HUES48 (cell line): ENCODE measurements around the gene SLC6A8.
"Not testable (repeated sequence)": the region's sequence is repeated elsewhere in the genome, so short reads cannot be mapped to it uniquely, and the experiment has no call there.

Experiments used
- H3K27ac ChIP-seq: one replicate; pipeline ENCODE4 v1.7.0; 2013; ENCODE audit warnings: low read depth, low read length, inconsistent platforms
- H3K27me3 ChIP-seq: 2 replicates; pipeline ENCODE4 v1.6.1; 2013; ENCODE audit warnings: mild to moderate bottlenecking, low read length; ENCODE audit not compliant: control insufficient read depth, insufficient read depth
- H3K36me3 ChIP-seq: 2 replicates; pipeline ENCODE4 v1.6.1; 2013; ENCODE audit warnings: low read length; ENCODE audit not compliant: control insufficient read depth, insufficient read depth
- H3K4me1 ChIP-seq: 2 replicates; pipeline ENCODE4 v1.6.1; 2013; ENCODE audit warnings: mild to moderate bottlenecking, low read length; ENCODE audit not compliant: control insufficient read depth, insufficient read depth
- H3K4me3 ChIP-seq: 2 replicates; pipeline ENCODE4 v1.5.1; 2013; ENCODE audit warnings: mild to moderate bottlenecking, low read depth, low read length
- H3K9ac ChIP-seq: 2 replicates; pipeline ENCODE4 v1.6.1; 2013; ENCODE audit warnings: mild to moderate bottlenecking, low read depth, low read length, moderate library complexity
- H3K9me3 ChIP-seq: 2 replicates; pipeline ENCODE4 v1.6.1; 2013; ENCODE audit warnings: low read length; ENCODE audit not compliant: control insufficient read depth, insufficient read depth

SLC6A8 gene

DNA sequence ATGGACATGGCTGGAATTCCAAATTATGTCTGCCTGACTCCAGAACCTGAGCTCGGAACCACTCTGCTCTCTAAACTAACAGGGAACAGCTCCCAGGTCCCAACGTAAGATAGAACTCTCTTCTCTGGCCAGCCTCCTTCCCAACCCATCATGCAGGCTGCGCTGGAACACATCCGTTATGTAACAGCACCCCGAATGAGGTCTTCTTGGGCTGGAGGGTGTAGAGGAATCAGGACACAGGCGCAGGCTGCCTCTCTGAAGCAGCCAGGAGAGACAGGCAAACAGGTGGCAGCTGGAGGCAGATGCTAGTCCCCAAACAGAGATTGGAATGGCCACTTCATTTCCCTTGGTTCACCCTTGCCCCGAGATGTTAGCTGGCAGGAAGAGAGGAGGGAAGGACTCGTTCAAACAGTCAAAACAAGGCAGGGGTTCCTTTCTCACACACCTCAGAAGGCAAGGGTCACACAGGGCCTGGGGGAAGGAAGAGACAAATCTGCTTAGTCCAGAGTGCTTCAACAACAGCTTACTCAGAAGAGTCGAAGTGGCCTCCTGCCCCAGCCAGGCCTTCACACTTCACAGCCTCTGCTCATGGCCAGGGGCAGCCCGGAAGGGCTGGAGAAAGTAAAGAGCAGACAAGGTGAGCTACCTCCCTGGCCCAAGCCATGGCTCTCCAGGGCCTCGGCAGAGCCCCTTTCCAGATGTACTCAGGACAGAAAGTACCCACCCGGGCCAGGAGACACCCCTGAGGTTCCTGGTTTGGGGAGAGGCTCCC lies 17.1 kb downstream of the SLC6A8 start:
- not testable (repeated sequence) for H3K27me3 ChIP-seq, H3K4me1 ChIP-seq, H3K9ac ChIP-seq, H3K4me3 ChIP-seq, H3K27ac ChIP-seq
- Histone ChIP-seq H3K9me3 (peaks cover 19% of the 10 kb centered on the region), H3K36me3 (peaks cover 42% of the 10 kb centered on the region)

DNA sequence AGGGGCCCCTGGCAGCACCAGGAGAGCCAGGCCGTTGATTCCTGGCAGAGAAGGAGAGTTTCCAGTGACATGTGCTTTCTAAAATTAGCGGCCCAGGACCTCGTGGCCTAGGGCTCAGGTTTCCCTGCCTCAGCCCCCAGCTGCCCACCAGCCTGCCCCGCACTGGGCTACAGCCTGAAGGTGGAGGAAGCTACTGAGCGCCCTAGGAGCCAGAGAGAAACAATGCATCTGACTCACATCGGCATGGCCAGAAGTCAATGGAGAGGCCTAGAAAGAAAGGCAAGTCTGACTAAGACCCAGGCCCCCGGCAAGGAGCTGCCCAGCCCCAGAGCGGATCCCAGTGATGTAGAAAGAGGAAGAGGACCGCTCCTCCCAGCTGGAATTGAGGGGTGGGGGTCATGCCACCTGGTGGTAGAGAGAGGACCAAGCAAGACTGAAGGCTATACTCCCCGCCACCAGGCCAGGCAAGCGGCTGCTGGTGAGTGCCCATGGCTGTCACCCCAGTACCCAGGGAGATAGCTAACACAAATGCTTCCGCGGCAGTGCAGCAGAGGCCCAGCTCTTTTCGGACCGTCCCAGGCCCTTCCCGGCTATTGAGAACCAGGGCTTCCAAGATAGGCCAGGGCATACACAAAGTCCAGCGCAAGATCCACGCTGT lies 17.8 kb downstream of the SLC6A8 start:
- not testable (repeated sequence) for H3K27me3 ChIP-seq, H3K9ac ChIP-seq, H3K4me3 ChIP-seq, H3K4me1 ChIP-seq, H3K27ac ChIP-seq
- Histone ChIP-seq H3K9me3 (peaks cover 22% of the 10 kb centered on the region), H3K36me3 (peaks cover 41% of the 10 kb centered on the region)

DNA sequence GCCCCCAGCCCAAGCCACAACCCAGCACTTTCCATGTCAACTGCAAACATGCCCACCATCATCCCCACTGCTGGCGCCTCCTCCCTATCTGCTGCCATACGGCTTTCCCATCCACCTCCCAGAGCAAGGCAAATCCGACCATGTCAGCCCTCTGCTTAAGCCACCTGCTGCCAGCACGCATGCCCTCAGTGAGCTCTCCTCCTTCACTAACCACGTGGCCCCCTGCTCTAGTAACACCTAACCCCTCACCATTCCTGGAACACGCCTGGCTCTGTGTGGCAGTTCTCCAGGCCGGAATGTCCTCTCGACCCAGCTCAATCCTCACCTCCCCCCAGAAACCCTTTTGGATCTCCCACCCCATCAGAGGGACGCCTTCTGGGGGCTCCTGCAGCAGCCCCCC lies 19.1 kb downstream of the SLC6A8 start:
- Histone ChIP-seq H3K4me3 (no peak overlapping the region), H3K9ac (no peak overlapping the region)

DNA sequence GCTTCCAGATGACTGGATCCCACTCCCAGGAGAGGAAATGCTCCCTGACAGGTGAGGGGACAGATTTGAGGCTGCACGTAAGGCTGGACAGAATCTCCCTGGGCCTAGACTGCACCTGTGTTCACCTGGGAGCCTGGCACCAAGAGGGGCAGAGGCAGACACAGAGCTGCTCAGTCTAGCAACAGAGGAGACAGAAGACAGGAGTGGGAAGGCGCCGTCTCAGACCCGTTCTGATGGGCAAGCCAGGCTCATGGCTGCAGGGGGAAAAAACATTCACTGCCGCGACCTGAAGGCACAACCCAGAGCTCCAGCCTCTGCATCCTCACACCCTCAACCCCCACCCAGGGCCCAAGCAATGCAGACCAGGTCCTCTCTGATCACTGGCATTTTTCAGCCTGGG lies 19.7 kb downstream of the SLC6A8 start:
- no peak overlapping the region for H3K27ac ChIP-seq
- H3K36me3 ChIP-seq: peaks cover 28% of the 10 kb centered on the region

More for the DNA sequence above, 19.1 kb downstream of the SLC6A8 start:
- H3K36me3 ChIP-seq: peaks cover 34% of the 10 kb centered on the region
- H3K4me1 ChIP-seq: no peaks in the 10 kb centered on the region
- no peaks in the 10 kb centered on the region for H3K27me3 ChIP-seq
- no peak overlapping the region for H3K27ac ChIP-seq
- peaks cover 19% of the 10 kb centered on the region for H3K9me3 ChIP-seq

DNA sequence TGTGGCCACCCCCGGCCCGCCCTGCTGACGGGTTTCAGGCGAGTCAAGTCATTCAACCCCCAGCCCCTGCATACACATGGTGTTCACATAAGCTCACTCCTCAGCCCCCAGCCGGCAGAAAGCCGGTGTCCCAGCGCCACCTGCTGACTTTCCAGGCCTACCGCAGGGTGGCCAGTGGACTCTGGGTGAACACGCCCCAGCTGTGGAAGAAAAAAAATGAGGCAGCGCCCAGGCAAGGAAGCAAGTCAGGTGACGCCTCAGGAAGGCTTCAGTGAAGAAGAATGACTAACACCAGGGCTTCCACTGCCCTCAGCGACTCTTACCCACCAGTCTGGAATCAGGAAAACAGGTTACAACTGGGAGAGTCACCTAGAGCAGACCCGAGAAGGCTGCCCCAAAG lies 20.7 kb downstream of the SLC6A8 start:
- peaks cover 10% of the 10 kb centered on the region for H3K9me3 ChIP-seq
- no peak overlapping the region for H3K9ac ChIP-seq
- H3K27ac ChIP-seq: peak overlapping the region; percentile 17
- peaks cover 23% of the 10 kb centered on the region for H3K36me3 ChIP-seq
- H3K27me3 ChIP-seq: no peaks in the 10 kb centered on the region
- no peaks in the 10 kb centered on the region for H3K4me1 ChIP-seq
- H3K4me3 ChIP-seq: no peak overlapping the region

More for the DNA sequence above, 19.7 kb downstream of the SLC6A8 start:
- peaks cover 16% of the 10 kb centered on the region for H3K9me3 ChIP-seq
- H3K4me1 ChIP-seq: no peaks in the 10 kb centered on the region
- H3K4me3 ChIP-seq: no peak overlapping the region
- no peaks in the 10 kb centered on the region for H3K27me3 ChIP-seq
- no peak overlapping the region for H3K9ac ChIP-seq

DNA sequence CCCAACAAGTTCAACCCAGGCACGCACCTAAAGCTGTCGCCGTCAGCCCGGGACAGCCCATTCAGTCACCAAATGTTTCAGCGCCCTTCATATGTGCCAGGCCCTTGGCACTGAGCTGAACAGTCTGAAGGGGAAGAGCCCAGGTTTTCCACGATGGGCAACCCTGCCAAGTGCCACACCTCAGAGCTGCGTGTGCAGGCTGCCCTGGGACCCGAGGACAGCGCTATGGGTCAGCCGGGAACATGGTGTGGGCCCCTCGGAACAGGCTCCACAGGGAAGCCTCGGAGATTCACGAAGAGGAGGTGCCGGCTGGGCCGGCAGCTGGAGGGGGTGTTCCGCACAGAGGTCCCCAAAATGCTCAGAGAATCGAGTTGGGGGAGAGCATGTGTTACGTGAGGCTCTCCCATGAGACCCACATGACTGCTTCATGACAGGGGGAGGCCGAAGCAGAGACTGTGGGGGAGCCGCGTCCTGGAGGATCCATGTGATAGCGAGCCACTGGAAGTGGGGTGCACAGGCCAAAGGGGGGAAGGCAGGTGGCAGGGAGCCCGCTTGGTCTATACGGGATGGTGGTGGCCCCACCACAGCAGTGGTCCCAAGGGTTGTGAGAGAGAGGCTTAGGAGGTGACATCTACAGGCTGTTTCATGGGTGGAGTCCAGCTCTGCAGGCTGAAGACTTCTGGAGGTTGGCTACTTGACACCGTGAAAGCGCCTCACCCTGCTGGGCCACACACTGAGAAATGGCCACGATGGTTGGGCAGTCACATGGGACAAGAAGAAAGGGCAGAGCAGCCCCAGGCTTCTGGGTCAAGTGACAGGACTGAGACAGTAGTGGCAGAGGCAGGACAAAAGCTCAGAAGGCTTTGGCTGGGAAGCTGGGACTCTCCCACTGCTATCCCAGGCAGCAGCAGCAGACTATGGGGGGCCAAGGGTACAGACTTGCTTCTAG lies 22.3 kb downstream of the SLC6A8 start:
- Histone ChIP-seq H3K9ac (no peak overlapping the region), H3K4me1 (no peaks in the 10 kb centered on the region), H3K36me3 (peaks cover 23% of the 10 kb centered on the region), H3K9me3 (peaks cover 21% of the 10 kb centered on the region), H3K27me3 (no peaks in the 10 kb centered on the region), H3K27ac (no peak overlapping the region), H3K4me3 (no peak overlapping the region)

DNA sequence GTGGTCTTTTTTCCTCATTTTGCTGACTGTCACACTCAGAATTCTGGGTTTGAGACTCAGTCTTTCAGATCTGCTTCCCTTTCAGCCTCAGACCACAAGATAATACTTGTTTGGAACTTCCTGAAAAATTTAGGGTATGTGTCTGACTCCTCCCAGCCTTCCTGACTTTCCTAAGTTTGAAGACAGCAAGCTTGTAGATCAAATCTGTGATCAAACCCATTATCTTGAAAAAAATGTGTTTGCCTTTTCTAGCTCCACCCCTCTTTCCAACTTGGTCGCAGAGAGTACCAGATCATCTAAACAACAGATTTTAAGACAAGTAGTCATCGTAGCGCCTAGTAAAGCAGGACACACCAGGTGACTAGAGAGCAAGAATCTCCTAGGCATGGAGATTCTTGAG lies 26.5 kb downstream of the SLC6A8 start:
- H3K36me3 ChIP-seq: peaks cover 49% of the 10 kb centered on the region

DNA sequence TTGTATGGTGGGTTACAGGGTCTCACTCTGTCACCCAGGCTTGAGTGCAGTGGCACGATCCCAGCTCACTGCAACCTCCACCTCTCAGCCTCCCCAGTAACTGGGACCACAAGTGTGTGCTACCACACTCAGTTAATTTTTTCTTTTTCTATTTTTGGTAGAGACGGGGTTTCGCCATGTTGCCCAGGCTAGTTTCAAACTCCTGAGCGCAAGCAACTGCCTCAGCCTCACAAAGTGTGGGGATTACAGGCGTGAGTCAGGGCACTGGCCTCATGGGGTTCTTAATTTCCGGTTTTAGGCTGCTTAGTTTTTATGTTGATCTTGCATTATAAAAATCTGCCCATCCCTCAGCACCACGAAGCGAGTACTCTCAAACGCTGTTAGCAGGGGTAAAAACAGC lies 29.7 kb downstream of the SLC6A8 start:
- Histone ChIP-seq H3K27me3 (no peaks in the 10 kb centered on the region), H3K9ac (no peak overlapping the region), H3K27ac (no peak overlapping the region), H3K36me3 (peaks cover 66% of the 10 kb centered on the region), H3K4me3 (no peak overlapping the region), H3K9me3 (peaks cover 42% of the 10 kb centered on the region), H3K4me1 (no peaks in the 10 kb centered on the region)

More for the DNA sequence above, 26.5 kb downstream of the SLC6A8 start:
- Histone ChIP-seq H3K4me1 (no peaks in the 10 kb centered on the region), H3K9ac (no peak overlapping the region), H3K27me3 (no peaks in the 10 kb centered on the region), H3K9me3 (peaks cover 33% of the 10 kb centered on the region), H3K27ac (no peak overlapping the region), H3K4me3 (no peak overlapping the region)

DNA sequence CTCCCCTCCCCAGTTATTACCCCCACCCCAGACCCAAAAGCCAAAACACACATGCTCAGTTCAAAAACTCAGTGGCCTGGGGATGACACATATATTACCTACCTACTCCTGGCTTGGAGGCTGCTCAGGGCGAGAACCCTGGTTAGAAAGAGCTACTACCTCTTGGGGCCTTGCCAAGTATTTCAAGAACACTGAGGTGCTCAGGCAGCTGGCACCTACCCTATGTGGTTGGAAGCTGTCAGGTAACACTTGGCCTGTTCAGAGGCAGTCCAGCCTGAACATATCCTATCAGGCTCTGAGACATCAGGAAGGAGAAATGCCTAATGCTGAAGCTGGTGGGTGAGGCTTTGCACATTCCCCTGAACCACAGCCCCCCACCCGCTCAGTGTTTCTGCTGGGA lies 31.5 kb downstream of the SLC6A8 start:
- Histone ChIP-seq H3K4me3 (no peak overlapping the region), H3K27me3 (no peaks in the 10 kb centered on the region), H3K9ac (no peak overlapping the region), H3K4me1 (no peaks in the 10 kb centered on the region), H3K27ac (no peak overlapping the region), H3K36me3 (peaks cover 60% of the 10 kb centered on the region), H3K9me3 (peaks cover 44% of the 10 kb centered on the region)

DNA sequence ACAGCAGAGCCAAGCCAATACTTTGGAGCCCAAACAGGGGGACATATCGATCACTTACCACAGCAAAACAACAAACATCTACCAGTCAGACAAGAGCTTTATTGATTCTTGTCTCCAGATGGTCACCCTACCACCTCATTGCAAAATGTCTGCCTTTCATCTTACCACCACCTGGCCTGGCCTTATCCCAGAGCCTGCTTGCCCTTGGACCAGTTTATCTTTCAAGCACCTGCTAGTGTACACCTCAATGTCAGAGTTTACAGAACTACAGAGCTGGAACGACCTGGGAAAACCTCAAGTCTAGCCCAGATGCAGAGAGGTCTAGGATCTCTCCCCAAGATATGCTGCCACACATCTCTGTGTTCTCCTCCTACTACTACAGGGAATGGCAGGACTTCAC lies 32.0 kb downstream of the SLC6A8 start:
- H3K9ac ChIP-seq: no peak overlapping the region
- no peaks in the 10 kb centered on the region for H3K27me3 ChIP-seq
- peaks cover 55% of the 10 kb centered on the region for H3K36me3 ChIP-seq

More for the DNA sequence above, 32.0 kb downstream of the SLC6A8 start:
- Histone ChIP-seq H3K4me3 (no peak overlapping the region), H3K27ac (no peak overlapping the region), H3K4me1 (no peaks in the 10 kb centered on the region), H3K9me3 (peaks cover 40% of the 10 kb centered on the region)
